Measurements from ENCODE around the gene MAP1LC3B. TPM values are rescaled to one million over a fixed set of nuclear protein-coding genes. Genes with fewer than 3 reads are reported as not detected.

Gene MAP1LC3B
- total and polyA plus RNA-seq, 2 of the 8 experiments (the other 6 are each of a cell fraction or from before 2014, with no cell fraction given), result 29.5 to 48.5 TPM

DNA sequence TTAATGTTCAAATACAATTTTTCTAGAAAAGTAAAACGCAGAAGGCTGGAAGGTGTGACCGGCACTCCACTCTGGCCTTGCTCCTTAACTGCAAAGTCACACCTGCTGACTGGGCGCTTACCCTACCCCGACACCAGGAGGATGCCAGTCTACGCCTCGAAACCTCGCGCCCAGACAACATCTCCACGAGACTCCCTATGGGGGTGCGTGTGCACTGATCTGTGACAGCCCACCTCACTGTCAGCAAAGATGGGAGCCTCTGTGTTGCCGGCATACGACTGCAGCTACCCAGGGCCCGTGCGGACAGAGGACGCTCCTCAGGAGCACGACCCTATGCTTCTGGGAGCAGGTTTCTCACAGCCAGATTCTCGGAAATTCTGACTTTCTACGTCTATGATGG, 26.1 kb downstream of the MAP1LC3B start (continued):
- TF ChIP-seq SIRT6 (IDR thresholded peaks at IDR 0.05; ENCODE audit: low read length), result no peak
- TF ChIP-seq, protein P1, sequence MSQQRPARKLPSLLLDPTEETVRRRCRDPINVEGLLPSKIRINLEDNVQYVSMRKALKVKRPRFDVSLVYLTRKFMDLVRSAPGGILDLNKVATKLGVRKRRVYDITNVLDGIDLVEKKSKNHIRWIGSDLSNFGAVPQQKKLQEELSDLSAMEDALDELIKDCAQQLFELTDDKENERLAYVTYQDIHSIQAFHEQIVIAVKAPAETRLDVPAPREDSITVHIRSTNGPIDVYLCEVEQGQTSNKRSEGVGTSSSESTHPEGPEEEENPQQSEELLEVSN (IDR thresholded peaks at IDR 0.05), result no peak
- TF ChIP-seq RNF2 (IDR thresholded peaks at IDR 0.05; ENCODE audit: borderline replicate concordance, low read depth, low read length, missing control alignments, poor library complexity, severe bottlenecking), result no peak
- TF ChIP-seq, protein P2, sequence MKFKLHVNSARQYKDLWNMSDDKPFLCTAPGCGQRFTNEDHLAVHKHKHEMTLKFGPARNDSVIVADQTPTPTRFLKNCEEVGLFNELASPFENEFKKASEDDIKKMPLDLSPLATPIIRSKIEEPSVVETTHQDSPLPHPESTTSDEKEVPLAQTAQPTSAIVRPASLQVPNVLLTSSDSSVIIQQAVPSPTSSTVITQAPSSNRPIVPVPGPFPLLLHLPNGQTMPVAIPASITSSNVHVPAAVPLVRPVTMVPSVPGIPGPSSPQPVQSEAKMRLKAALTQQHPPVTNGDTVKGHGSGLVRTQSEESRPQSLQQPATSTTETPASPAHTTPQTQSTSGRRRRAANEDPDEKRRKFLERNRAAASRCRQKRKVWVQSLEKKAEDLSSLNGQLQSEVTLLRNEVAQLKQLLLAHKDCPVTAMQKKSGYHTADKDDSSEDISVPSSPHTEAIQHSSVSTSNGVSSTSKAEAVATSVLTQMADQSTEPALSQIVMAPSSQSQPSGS (IDR thresholded peaks at IDR 0.05; ENCODE audit: low read length), result no peak
- no peak for TF ChIP-seq CBX8 (IDR thresholded peaks at IDR 0.05; ENCODE audit: borderline replicate concordance, low read depth, low read length)
